Esophagus muscularis mucosa (tissue), 4 donors: Measurements from ENCODE around the gene NKAIN2.

Source experiments
- CTCF ChIP-seq, 3 experiments: fragments of 200-600 bp in 2 of 3; fragments of 450-650 bp in 1 of 3; sonication (generic) in 2 of 3; IDR thresholded peaks; one replicate each; pipeline ENCODE4 v1.5.1; 2017 to 2019; ENCODE audit warnings: antibody characterized with exemption in 3 of 3, mild to moderate bottlenecking in 2 of 3, moderate library complexity in 1 of 3
- EP300 ChIP-seq: sonication (generic); formaldehyde crosslinking; IDR thresholded peaks from one replicate; pipeline ENCODE4 v1.6.1; 2017; ENCODE audit warnings: antibody characterized with exemption
- POLR2A ChIP-seq: fragments of 450-650 bp; IDR thresholded peaks from one replicate; pipeline ENCODE4 v1.6.1; 2017; ENCODE audit warnings: antibody characterized with exemption, moderate library complexity, mild to moderate bottlenecking, low read depth
- POLR2AphosphoS5 ChIP-seq, 2 donors: sonication (generic); formaldehyde crosslinking; IDR thresholded peaks; one replicate each; pipeline ENCODE4 v1.6.1; 2017; ENCODE audit warnings: antibody characterized with exemption in 2 of 2

GRCh38 chr6:124445581-124445980 lies 641.9 kb downstream of the NKAIN2 start:
- TF ChIP-seq CTCF (IDR thresholded peaks at IDR 0.05) (no peak), POLR2A (no peak), EP300 (no peak), POLR2AphosphoS5 (IDR thresholded peaks at IDR 0.05) (no peak)
